ENCODE data around the gene IGSF22.

The IGSF22 gene

DNA sequence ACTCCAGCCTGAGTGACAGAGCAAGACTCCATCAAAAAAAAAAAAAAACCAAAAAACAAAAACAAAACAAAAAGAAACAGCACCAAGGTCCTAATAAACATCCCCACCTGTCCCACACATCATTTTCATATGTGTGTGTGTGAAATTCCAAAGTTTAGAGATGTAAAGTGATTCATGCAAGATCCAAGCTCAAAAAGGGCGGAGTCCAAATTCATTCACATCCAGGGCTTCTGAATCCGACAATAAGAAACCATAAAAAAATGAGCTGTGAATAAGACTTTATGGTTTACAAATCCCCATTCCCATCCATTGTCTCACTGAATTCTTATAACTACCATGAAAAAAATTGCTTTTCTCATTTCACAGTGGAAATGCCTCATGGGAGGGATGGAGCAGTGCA lies 30.9 kb upstream of the IGSF22 start:
- POLR2A ChIA-PET = no interaction called here
- TF ChIP-seq KLF9 (tag by site-specific recombination; IDR thresholded peaks at IDR 0.05; ENCODE audit: low read depth) (no peak), ZNF132 (tag by site-specific recombination; IDR thresholded peaks at IDR 0.05; ENCODE audit: borderline replicate concordance) (no peak)
- Histone ChIP-seq H3K27ac (ENCODE audit: extremely low read depth, low read depth, low read length) (no peak overlapping the region), H3K4me1 (ENCODE audit: control insufficient read depth, insufficient read depth, low read length) (no peaks in the 10 kb centered on the region), H3K9me3 (ENCODE audit: control insufficient read depth, insufficient read depth, low read depth, low read length) (no peaks in the 10 kb centered on the region), H3K36me3 (ENCODE audit: control insufficient read depth in 2 of 2, insufficient read depth in 1 of 2, low read length in 2 of 2) (no peaks in the 10 kb centered on the region), H3K4me3 (ENCODE audit: low read depth, low read length) (no peak overlapping the region)
- CTCF ChIA-PET = interaction anchor here (0.8 to 1.3 kb wide), 2 partner anchors 8 to 26 kb away, joined by 3 to 4 read pairs; no protein-coding TSS in a partner anchor

DNA sequence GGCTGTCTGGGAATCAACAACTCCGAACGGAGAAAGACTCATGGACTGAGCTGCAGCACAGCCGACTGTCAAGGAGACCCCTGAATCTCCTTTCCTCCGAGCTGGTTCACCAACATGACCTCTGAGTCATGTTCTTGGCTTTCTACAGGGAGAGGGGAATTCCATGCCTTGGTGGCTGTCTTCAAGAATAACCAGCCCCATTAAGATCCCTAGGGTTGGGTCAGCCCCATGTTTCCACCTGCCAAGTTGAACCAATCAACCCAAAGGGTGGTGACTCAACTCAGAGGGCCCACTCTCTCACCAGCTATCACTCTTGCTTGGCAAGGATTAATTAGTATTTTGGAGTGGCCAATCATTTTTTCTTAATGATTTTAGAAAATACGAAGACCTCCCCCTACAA lies 28.3 kb upstream of the IGSF22 start:
- POLR2A ChIA-PET = no interaction called here
- no peak overlapping the region for H3K4me3 ChIP-seq (ENCODE audit: low read depth, low read length)

DNA sequence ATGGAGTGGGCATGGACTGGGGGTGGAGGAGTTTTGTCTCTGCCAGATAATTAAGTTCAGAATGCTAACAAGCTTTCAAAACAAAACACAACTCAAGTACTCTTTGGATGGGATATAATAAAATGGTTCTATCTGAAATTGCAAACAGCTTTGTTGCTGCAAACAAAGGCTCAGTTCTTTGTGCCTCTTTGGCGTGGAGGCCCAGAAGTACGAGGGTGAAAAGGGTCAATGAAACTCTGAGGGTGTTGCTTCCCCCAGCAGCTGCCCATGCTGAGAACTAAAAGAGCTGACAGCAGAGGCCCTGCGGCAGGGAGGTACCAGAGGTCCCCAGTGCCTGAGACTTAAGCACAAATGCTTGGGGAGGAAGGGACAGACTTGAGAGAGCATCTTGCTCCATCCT lies 26.5 kb upstream of the IGSF22 start:
- CTCF ChIA-PET = no interaction called here
- no peak overlapping the region for H3K27ac ChIP-seq (ENCODE audit: extremely low read depth, low read depth, low read length)
- no peaks in the 10 kb centered on the region for H3K36me3 ChIP-seq (ENCODE audit: control insufficient read depth in 2 of 2, insufficient read depth in 1 of 2, low read length in 2 of 2)
- POLR2A ChIA-PET = no interaction called here
- H3K4me1 ChIP-seq (ENCODE audit: control insufficient read depth, insufficient read depth, low read length) = no peaks in the 10 kb centered on the region
- no peak overlapping the region for H3K4me3 ChIP-seq (ENCODE audit: low read depth, low read length)
- H3K9me3 ChIP-seq (ENCODE audit: control insufficient read depth, insufficient read depth, low read depth, low read length) = no peaks in the 10 kb centered on the region
- TF ChIP-seq ZNF621 (tag by site-specific recombination; IDR thresholded peaks at IDR 0.05) = no peak
- TF ChIP-seq KLF9 (tag by site-specific recombination; IDR thresholded peaks at IDR 0.05; ENCODE audit: low read depth) = no peak
- no peak for TF ChIP-seq ZNF184 (tag by site-specific recombination; IDR thresholded peaks at IDR 0.05)
- TF ChIP-seq ZNF600 (tag by site-specific recombination; IDR thresholded peaks at IDR 0.05) = no peak
- TF ChIP-seq ZNF391 (tag by site-specific recombination; IDR thresholded peaks at IDR 0.05; ENCODE audit: borderline replicate concordance, low read depth) = no peak
- TF ChIP-seq, protein P1, sequence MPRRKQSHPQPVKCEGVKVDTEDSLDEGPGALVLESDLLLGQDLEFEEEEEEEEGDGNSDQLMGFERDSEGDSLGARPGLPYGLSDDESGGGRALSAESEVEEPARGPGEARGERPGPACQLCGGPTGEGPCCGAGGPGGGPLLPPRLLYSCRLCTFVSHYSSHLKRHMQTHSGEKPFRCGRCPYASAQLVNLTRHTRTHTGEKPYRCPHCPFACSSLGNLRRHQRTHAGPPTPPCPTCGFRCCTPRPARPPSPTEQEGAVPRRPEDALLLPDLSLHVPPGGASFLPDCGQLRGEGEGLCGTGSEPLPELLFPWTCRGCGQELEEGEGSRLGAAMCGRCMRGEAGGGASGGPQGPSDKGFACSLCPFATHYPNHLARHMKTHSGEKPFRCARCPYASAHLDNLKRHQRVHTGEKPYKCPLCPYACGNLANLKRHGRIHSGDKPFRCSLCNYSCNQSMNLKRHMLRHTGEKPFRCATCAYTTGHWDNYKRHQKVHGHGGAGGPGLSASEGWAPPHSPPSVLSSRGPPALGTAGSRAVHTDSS (tag by site-specific recombination; IDR thresholded peaks at IDR 0.05) = no peak
- no peak for TF ChIP-seq ZNF112 (tag by site-specific recombination; IDR thresholded peaks at IDR 0.05)
- TF ChIP-seq ZNF10 (tag by site-specific recombination; IDR thresholded peaks at IDR 0.05) = no peak
- TF ChIP-seq ZNF510 (tag by site-specific recombination; IDR thresholded peaks at IDR 0.05; ENCODE audit: insufficient replicate concordance) = no peak
- TF ChIP-seq PRDM1 (tag by site-specific recombination; IDR thresholded peaks at IDR 0.05) = no peak
- TF ChIP-seq ZNF830 (tag by site-specific recombination; IDR thresholded peaks at IDR 0.05; ENCODE audit: low read depth) = no peak
- TF ChIP-seq ZNF837 (tag by site-specific recombination; IDR thresholded peaks at IDR 0.05) = no peak
- TF ChIP-seq, protein P2, sequence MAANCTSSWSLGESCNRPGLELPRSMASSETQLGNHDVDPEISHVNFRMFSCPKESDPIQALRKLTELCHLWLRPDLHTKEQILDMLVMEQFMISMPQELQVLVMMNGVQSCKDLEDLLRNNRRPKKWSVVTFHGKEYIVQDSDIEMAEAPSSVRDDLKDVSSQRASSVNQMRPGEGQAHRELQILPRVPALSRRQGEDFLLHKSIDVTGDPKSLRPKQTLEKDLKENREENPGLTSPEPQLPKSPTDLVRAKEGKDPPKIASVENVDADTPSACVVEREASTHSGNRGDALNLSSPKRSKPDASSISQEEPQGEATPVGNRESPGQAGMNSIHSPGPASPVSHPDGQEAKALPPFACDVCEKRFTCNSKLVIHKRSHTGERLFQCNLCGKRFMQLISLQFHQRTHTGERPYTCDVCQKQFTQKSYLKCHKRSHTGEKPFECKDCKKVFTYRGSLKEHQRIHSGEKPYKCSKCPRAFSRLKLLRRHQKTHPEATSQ (tag by site-specific recombination; IDR thresholded peaks at IDR 0.05) = no peak
- TF ChIP-seq SCRT2 (tag by site-specific recombination; IDR thresholded peaks at IDR 0.05) = no peak

More for the DNA sequence above, 28.3 kb upstream of the IGSF22 start:
- no peak for TF ChIP-seq PRDM4 (tag by site-specific recombination; IDR thresholded peaks at IDR 0.05)
- no peak for TF ChIP-seq ZNF341 (tag by site-specific recombination; IDR thresholded peaks at IDR 0.05; ENCODE audit: low read depth)
- no peak for TF ChIP-seq KLF16 (tag by site-specific recombination; IDR thresholded peaks at IDR 0.05)
- no peak for TF ChIP-seq ZNF114 (tag by site-specific recombination; IDR thresholded peaks at IDR 0.05)
- no peak for TF ChIP-seq ZNF660 (tag by site-specific recombination; IDR thresholded peaks at IDR 0.05)
- no peak for TF ChIP-seq ZNF623 (tag by site-specific recombination; IDR thresholded peaks at IDR 0.05)
- no peak for TF ChIP-seq ZNF211 (tag by site-specific recombination; IDR thresholded peaks at IDR 0.05; ENCODE audit: low read depth)
- no peak for TF ChIP-seq MEIS1 (CRISPR knock-in tag; IDR thresholded peaks at IDR 0.05; ENCODE audit: borderline replicate concordance)
- TF ChIP-seq ZNF707 (tag by site-specific recombination; IDR thresholded peaks at IDR 0.05) = no peak
- no peak for TF ChIP-seq ZNF529 (tag by site-specific recombination; IDR thresholded peaks at IDR 0.05; ENCODE audit: insufficient replicate concordance)
- TF ChIP-seq ZNF324 (tag by site-specific recombination; IDR thresholded peaks at IDR 0.05) = no peak
- no peak for TF ChIP-seq ZNF514 (tag by site-specific recombination; IDR thresholded peaks at IDR 0.05)
- TF ChIP-seq RBAK (tag by site-specific recombination; IDR thresholded peaks at IDR 0.05) = no peak
- TF ChIP-seq ZBTB48 (tag by site-specific recombination; IDR thresholded peaks at IDR 0.05) = no peak
- TF ChIP-seq ZNF26 (tag by site-specific recombination; IDR thresholded peaks at IDR 0.05) = no peak
- H3K9me3 ChIP-seq (ENCODE audit: control insufficient read depth, insufficient read depth, low read depth, low read length) = no peaks in the 10 kb centered on the region
- no peaks in the 10 kb centered on the region for H3K36me3 ChIP-seq (ENCODE audit: control insufficient read depth in 2 of 2, insufficient read depth in 1 of 2, low read length in 2 of 2)
- no peaks in the 10 kb centered on the region for H3K4me1 ChIP-seq (ENCODE audit: control insufficient read depth, insufficient read depth, low read length)
- no peak overlapping the region for H3K27ac ChIP-seq (ENCODE audit: extremely low read depth, low read depth, low read length)
- CTCF ChIA-PET = interaction anchor here (0.9 kb wide), 2 partner anchors 10 to 21 kb away, joined by 3 read pairs; no protein-coding TSS in a partner anchor
